ENCODE results near the gene STRIP1.

DNA sequence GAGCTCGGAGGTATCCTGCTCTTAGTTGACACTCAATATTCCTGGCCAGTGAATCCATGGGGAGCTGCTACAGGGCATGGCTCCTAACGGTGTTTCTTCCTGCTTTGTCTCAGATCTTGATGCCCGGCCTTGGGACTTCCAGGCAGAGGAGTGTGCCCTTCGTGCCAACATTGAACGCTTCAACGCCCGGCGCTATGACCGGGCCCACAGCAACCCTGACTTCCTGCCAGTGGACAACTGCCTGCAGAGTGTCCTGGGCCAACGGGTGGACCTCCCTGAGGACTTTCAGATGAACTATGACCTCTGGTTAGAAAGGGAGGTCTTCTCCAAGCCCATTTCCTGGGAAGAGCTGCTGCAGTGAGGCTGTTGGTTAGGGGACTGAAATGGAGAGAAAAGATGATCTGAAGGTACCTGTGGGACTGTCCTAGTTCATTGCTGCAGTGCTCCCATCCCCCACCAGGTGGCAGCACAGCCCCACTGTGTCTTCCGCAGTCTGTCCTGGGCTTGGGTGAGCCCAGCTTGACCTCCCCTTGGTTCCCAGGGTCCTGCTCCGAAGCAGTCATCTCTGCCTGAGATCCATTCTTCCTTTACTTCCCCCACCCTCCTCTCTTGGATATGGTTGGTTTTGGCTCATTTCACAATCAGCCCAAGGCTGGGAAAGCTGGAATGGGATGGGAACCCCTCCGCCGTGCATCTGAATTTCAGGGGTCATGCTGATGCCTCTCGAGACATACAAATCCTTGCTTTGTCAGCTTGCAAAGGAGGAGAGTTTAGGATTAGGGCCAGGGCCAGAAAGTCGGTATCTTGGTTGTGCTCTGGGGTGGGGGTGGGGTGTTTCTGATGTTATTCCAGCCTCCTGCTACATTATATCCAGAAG, 19.4 kb downstream of the STRIP1 start:
- TF ChIP-seq, protein P1, sequence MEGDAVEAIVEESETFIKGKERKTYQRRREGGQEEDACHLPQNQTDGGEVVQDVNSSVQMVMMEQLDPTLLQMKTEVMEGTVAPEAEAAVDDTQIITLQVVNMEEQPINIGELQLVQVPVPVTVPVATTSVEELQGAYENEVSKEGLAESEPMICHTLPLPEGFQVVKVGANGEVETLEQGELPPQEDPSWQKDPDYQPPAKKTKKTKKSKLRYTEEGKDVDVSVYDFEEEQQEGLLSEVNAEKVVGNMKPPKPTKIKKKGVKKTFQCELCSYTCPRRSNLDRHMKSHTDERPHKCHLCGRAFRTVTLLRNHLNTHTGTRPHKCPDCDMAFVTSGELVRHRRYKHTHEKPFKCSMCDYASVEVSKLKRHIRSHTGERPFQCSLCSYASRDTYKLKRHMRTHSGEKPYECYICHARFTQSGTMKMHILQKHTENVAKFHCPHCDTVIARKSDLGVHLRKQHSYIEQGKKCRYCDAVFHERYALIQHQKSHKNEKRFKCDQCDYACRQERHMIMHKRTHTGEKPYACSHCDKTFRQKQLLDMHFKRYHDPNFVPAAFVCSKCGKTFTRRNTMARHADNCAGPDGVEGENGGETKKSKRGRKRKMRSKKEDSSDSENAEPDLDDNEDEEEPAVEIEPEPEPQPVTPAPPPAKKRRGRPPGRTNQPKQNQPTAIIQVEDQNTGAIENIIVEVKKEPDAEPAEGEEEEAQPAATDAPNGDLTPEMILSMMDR (IDR thresholded peaks at IDR 0.05; ENCODE audit: low read length), result peak; percentile 69
- TF ChIP-seq EZH2phosphoT487 (IDR thresholded peaks at IDR 0.05; ENCODE audit: low read length), result no peak
- no peak for TF ChIP-seq EZH2 (optimal IDR thresholded peaks at IDR 0.05; ENCODE audit: low read depth, low read length)

All from MM.1S (cell line).